ENCODE measurements around the gene MTX3. TPM values are rescaled to one million over a fixed set of nuclear protein-coding genes. Genes with fewer than 3 reads are reported as not detected.

The MTX3 gene
- total RNA-seq, 1 experiment from 2014 or later: 22.7 TPM

GRCh38 chr5:79983618-79984017, 7.4 kb downstream of the MTX3 start:
- Mint-ChIP-seq H3K4me3 (ENCODE audit: low read depth, unreplicated experiment) (no peak overlapping the region), H3K36me3 (ENCODE audit: insufficient read depth, unreplicated experiment) (peaks cover 41% of the 10 kb centered on the region), H3K4me1 (ENCODE audit: low read depth, unreplicated experiment) (no peaks in the 10 kb centered on the region), H3K9me3 (ENCODE audit: low read depth, unreplicated experiment) (no peaks in the 10 kb centered on the region), H3K27ac (ENCODE audit: unreplicated experiment) (no peak overlapping the region), H3K27me3 (ENCODE audit: unreplicated experiment) (no peaks in the 10 kb centered on the region)
- no peak for DNase-seq
- TF ChIP-seq CTCF (IDR thresholded peaks at IDR 0.05; ENCODE audit: unreplicated experiment): no peak
- intact Hi-C loops (cut with micrococcal nuclease; ENCODE audit: unreplicated experiment): no loop called here
- no TSS peak for BruUV-seq (replicated peaks)
- CTCF ChIA-PET: no interaction called here

- H3K27me3 Mint-ChIP-seq (ENCODE audit: unreplicated experiment): no peaks in the 10 kb centered on the region
- H3K27ac Mint-ChIP-seq (ENCODE audit: unreplicated experiment): no peak overlapping the region
- CTCF ChIA-PET: no interaction called here
- H3K9me3 Mint-ChIP-seq (ENCODE audit: low read depth, unreplicated experiment): no peaks in the 10 kb centered on the region
- H3K4me3 Mint-ChIP-seq (ENCODE audit: low read depth, unreplicated experiment): no peak overlapping the region
- no TSS peak for BruUV-seq (replicated peaks)
- TF ChIP-seq CTCF (IDR thresholded peaks at IDR 0.05; ENCODE audit: unreplicated experiment): no peak
- H3K36me3 Mint-ChIP-seq (ENCODE audit: insufficient read depth, unreplicated experiment): peaks cover 29% of the 10 kb centered on the region
- intact Hi-C loops (cut with micrococcal nuclease; ENCODE audit: unreplicated experiment): no loop called here
- H3K4me1 Mint-ChIP-seq (ENCODE audit: low read depth, unreplicated experiment): no peaks in the 10 kb centered on the region
- no peak for DNase-seq
Observed at GRCh38 chr5:79982136-79982535, 8.9 kb downstream of the MTX3 start.

- no peaks in the 10 kb centered on the region for H3K27me3 Mint-ChIP-seq (ENCODE audit: unreplicated experiment)
- BruUV-seq (replicated peaks): no TSS peak
- DNase-seq: no peak
- H3K9me3 Mint-ChIP-seq (ENCODE audit: low read depth, unreplicated experiment): no peaks in the 10 kb centered on the region
- TF ChIP-seq CTCF (IDR thresholded peaks at IDR 0.05; ENCODE audit: unreplicated experiment): no peak
- peaks cover 9% of the 10 kb centered on the region for H3K36me3 Mint-ChIP-seq (ENCODE audit: insufficient read depth, unreplicated experiment)
- no peak overlapping the region for H3K27ac Mint-ChIP-seq (ENCODE audit: unreplicated experiment)
- intact Hi-C loops (cut with micrococcal nuclease; ENCODE audit: unreplicated experiment): no loop called here
- H3K4me3 Mint-ChIP-seq (ENCODE audit: low read depth, unreplicated experiment): no peak overlapping the region
- no peaks in the 10 kb centered on the region for H3K4me1 Mint-ChIP-seq (ENCODE audit: low read depth, unreplicated experiment)
- CTCF ChIA-PET: no interaction called here
Observed at GRCh38 chr5:79976759-79977515, 14.1 kb downstream of the MTX3 start.

- Mint-ChIP-seq H3K4me3 (ENCODE audit: low read depth, unreplicated experiment) (no peak overlapping the region), H3K4me1 (ENCODE audit: low read depth, unreplicated experiment) (no peaks in the 10 kb centered on the region), H3K36me3 (ENCODE audit: insufficient read depth, unreplicated experiment) (peaks cover 3% of the 10 kb centered on the region), H3K27ac (ENCODE audit: unreplicated experiment) (no peak overlapping the region), H3K9me3 (ENCODE audit: low read depth, unreplicated experiment) (no peaks in the 10 kb centered on the region), H3K27me3 (ENCODE audit: unreplicated experiment) (no peaks in the 10 kb centered on the region)
- intact Hi-C loops (cut with micrococcal nuclease; ENCODE audit: unreplicated experiment): no loop called here
- CTCF ChIA-PET: no interaction called here
- no peak for DNase-seq
- no TSS peak for BruUV-seq (replicated peaks)
- no peak for TF ChIP-seq CTCF (IDR thresholded peaks at IDR 0.05; ENCODE audit: unreplicated experiment)
Observed at GRCh38 chr5:79975422-79975821, 15.6 kb downstream of the MTX3 start.

Measured in Calu3 (cell line).